Neural cell (in vitro differentiated cells): ENCODE results near the gene SLC29A3.

Experiments used
- EP300 ChIP-seq: fragments of 450-650 bp; conservative IDR thresholded peaks from 2 replicates; pipeline ENCODE4 v1.6.1; 2014; ENCODE audit warnings: antibody characterized with exemption, mild to moderate bottlenecking, moderate library complexity; ENCODE audit not compliant: poor library complexity, severe bottlenecking
- EZH2 ChIP-seq: fragments of 200-600, 300-800 bp; shearing (Covaris generic), sonication (generic); IDR thresholded peaks from 2 replicates; pipeline ENCODE4 v1.6.1; 2014; ENCODE audit warnings: antibody characterized with exemption, low read length, borderline replicate concordance, mild to moderate bottlenecking; ENCODE audit not compliant: insufficient read depth, poor library complexity, severe bottlenecking
- MXI1 ChIP-seq: fragments of 450-650 bp; conservative IDR thresholded peaks from 2 replicates; pipeline ENCODE4 v1.6.1; 2014; ENCODE audit warnings: antibody characterized with exemption, mild to moderate bottlenecking; ENCODE audit not compliant: poor library complexity, severe bottlenecking
- TAF1 ChIP-seq: IDR thresholded peaks from 2 replicates; pipeline ENCODE4 v1.6.1; 2012; ENCODE audit warnings: low read depth
- TF ChIP-seq, protein P1 (sequence below): fragments of 450-650 bp; IDR thresholded peaks from 2 replicates; pipeline ENCODE4 v1.5.1; 2014; ENCODE audit warnings: antibody characterized with exemption, mild to moderate bottlenecking, moderate library complexity; ENCODE audit not compliant: poor library complexity, severe bottlenecking
- TF ChIP-seq, protein P2 (sequence below): IDR thresholded peaks from 2 replicates; pipeline ENCODE4 v1.6.1; 2012; ENCODE audit warnings: borderline replicate concordance

DNA sequence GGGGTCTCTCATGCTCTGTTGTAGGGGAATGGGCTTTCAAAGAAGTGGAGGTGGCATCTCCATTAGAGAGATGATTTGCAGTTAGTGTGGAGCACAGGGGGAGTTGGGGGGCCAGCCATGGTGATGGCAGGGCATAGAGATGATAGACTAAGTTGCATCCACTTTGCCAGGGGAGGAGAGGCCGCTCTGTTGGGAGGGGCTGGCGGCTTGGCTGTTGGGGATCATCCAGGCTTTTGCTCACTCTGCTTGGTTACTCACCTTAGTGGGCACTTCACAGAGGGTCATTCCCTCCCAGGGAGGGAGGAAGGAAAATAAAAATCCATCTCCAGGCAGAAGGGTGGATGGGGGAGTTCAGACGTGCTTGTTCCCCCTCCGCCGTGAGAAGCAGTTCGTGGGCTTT is 46.3 kb downstream of the SLC29A3 start:
- TF ChIP-seq, protein P1, sequence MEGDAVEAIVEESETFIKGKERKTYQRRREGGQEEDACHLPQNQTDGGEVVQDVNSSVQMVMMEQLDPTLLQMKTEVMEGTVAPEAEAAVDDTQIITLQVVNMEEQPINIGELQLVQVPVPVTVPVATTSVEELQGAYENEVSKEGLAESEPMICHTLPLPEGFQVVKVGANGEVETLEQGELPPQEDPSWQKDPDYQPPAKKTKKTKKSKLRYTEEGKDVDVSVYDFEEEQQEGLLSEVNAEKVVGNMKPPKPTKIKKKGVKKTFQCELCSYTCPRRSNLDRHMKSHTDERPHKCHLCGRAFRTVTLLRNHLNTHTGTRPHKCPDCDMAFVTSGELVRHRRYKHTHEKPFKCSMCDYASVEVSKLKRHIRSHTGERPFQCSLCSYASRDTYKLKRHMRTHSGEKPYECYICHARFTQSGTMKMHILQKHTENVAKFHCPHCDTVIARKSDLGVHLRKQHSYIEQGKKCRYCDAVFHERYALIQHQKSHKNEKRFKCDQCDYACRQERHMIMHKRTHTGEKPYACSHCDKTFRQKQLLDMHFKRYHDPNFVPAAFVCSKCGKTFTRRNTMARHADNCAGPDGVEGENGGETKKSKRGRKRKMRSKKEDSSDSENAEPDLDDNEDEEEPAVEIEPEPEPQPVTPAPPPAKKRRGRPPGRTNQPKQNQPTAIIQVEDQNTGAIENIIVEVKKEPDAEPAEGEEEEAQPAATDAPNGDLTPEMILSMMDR = no peak
- TF ChIP-seq TAF1 = no peak
- no peak for TF ChIP-seq EP300
- TF ChIP-seq EZH2 = no peak
- TF ChIP-seq MXI1 = no peak
- TF ChIP-seq, protein P2, sequence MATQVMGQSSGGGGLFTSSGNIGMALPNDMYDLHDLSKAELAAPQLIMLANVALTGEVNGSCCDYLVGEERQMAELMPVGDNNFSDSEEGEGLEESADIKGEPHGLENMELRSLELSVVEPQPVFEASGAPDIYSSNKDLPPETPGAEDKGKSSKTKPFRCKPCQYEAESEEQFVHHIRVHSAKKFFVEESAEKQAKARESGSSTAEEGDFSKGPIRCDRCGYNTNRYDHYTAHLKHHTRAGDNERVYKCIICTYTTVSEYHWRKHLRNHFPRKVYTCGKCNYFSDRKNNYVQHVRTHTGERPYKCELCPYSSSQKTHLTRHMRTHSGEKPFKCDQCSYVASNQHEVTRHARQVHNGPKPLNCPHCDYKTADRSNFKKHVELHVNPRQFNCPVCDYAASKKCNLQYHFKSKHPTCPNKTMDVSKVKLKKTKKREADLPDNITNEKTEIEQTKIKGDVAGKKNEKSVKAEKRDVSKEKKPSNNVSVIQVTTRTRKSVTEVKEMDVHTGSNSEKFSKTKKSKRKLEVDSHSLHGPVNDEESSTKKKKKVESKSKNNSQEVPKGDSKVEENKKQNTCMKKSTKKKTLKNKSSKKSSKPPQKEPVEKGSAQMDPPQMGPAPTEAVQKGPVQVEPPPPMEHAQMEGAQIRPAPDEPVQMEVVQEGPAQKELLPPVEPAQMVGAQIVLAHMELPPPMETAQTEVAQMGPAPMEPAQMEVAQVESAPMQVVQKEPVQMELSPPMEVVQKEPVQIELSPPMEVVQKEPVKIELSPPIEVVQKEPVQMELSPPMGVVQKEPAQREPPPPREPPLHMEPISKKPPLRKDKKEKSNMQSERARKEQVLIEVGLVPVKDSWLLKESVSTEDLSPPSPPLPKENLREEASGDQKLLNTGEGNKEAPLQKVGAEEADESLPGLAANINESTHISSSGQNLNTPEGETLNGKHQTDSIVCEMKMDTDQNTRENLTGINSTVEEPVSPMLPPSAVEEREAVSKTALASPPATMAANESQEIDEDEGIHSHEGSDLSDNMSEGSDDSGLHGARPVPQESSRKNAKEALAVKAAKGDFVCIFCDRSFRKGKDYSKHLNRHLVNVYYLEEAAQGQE = no peak
